HFF-Myc (cell line): Measurements from ENCODE around the gene WLS.

Experiments
- DNase-seq: peaks from one replicate; pipeline ENCODE4 v3.0.0-alpha.2; 2011; ENCODE audit warnings: low read depth; ENCODE audit errors: extremely low read depth
- H3K4me3 ChIP-seq: replicated peaks from 2 replicates; pipeline ENCODE4 v1.5.1; 2011; ENCODE audit warnings: low read depth, mild to moderate bottlenecking, control low read depth, low read length
- TF ChIP-seq, protein P1 (sequence below): IDR thresholded peaks from 2 replicates; pipeline ENCODE4 v1.5.1; 2012; ENCODE audit warnings: mild to moderate bottlenecking, low read depth, low read length, control low read depth; ENCODE audit errors: missing control alignments

The WLS gene

DNA sequence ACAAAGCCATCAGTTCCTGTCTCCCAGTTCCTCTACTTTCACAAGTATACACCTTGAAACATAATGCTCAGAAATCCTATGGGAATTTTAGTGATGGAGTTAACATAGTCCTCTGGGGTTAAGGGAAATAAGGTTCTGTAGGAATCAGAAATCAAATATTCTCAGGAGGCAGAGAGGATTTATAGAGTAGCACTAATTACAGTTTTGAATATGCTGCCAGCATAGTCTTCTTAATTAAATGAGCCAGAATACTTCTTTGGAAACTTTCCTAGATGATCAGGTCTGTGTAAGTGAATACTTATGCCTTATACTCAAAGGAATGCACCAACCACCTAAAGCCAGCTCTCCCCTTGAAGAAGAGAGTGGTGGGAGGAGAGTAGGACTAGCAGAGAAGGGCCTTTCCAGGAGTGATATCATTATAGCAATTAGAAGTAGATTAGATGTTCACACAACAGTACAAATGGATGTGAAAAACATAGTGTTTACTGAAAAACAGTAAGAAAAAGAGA, 150.5 kb downstream of the WLS start:
- no peak overlapping the region for H3K4me3 ChIP-seq
- no peak for DNase-seq
- TF ChIP-seq, protein P1, sequence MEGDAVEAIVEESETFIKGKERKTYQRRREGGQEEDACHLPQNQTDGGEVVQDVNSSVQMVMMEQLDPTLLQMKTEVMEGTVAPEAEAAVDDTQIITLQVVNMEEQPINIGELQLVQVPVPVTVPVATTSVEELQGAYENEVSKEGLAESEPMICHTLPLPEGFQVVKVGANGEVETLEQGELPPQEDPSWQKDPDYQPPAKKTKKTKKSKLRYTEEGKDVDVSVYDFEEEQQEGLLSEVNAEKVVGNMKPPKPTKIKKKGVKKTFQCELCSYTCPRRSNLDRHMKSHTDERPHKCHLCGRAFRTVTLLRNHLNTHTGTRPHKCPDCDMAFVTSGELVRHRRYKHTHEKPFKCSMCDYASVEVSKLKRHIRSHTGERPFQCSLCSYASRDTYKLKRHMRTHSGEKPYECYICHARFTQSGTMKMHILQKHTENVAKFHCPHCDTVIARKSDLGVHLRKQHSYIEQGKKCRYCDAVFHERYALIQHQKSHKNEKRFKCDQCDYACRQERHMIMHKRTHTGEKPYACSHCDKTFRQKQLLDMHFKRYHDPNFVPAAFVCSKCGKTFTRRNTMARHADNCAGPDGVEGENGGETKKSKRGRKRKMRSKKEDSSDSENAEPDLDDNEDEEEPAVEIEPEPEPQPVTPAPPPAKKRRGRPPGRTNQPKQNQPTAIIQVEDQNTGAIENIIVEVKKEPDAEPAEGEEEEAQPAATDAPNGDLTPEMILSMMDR, result no peak

GRCh38 chr1:68078647-68079046, 153.7 kb downstream of the WLS start:
- H3K4me3 ChIP-seq, result no peak overlapping the region
- DNase-seq, result no peak
- TF ChIP-seq, protein P1, result no peak
